ENCODE measurements around the gene SYCP2L.

SYCP2L gene

GRCh38 chr6:10963113-10963512 lies 76.3 kb downstream of the SYCP2L start:
- H2BK5ac ChIP-seq (ENCODE audit: low read depth, low read length, poor library complexity), result no peak overlapping the region
- H4K91ac ChIP-seq (ENCODE audit: low read depth, low read length), result no peak overlapping the region
- no peak overlapping the region for H4K12ac ChIP-seq (ENCODE audit: low read depth, low read length)
- H3K79me2 ChIP-seq (ENCODE audit: control insufficient read depth, insufficient read depth, low read length, poor library complexity), result no peaks in the 10 kb centered on the region
- H3K36me3 ChIP-seq (ENCODE audit: control insufficient read depth in 1 of 2, insufficient read depth in 2 of 2, low read length in 2 of 2), result no peaks in the 10 kb centered on the region
- no peak overlapping the region for H2BK120ac ChIP-seq (ENCODE audit: insufficient read depth, low read length, poor library complexity)
- no peaks in the 10 kb centered on the region for H3K4me1 ChIP-seq (ENCODE audit: control insufficient read depth in 1 of 2, insufficient read depth in 2 of 2, low read length in 2 of 2)
- H2AK5ac ChIP-seq (ENCODE audit: low read length), result no peak overlapping the region
- H4K8ac ChIP-seq (ENCODE audit: low read depth, low read length), result no peak overlapping the region
- H2AFZ ChIP-seq (ENCODE audit: insufficient read depth, low read length, poor library complexity), result no peak overlapping the region
- DNase-seq, result no peak
- H3K9me3 ChIP-seq (ENCODE audit: insufficient read depth, low read depth, low read length), result peaks cover 2% of the 10 kb centered on the region
- H3K18ac ChIP-seq (ENCODE audit: low read length), result no peak overlapping the region
- no peak overlapping the region for H3K4ac ChIP-seq (ENCODE audit: low read depth, low read length)
- no peaks in the 10 kb centered on the region for H3K27me3 ChIP-seq (ENCODE audit: insufficient read depth, low read length)
- no peak overlapping the region for H3K14ac ChIP-seq (ENCODE audit: low read length)
- no peak overlapping the region for H3K4me3 ChIP-seq (ENCODE audit: low read depth, low read length)
- no CpG with 5 or more reads among the region's 2 CpGs for WGBS (ENCODE audit: extremely low coverage, insufficient coverage, insufficient read length)
- no peak overlapping the region for H3K23ac ChIP-seq (ENCODE audit: low read length)
- no peak overlapping the region for H3K4me2 ChIP-seq (ENCODE audit: low read length)
- H3K79me1 ChIP-seq (ENCODE audit: low read length), result no peaks in the 10 kb centered on the region
- no peak overlapping the region for H3K27ac ChIP-seq (ENCODE audit: low read depth, low read length)
- H3K9ac ChIP-seq (ENCODE audit: low read length), result no peak overlapping the region
- no peak overlapping the region for H2BK12ac ChIP-seq (ENCODE audit: low read length)

GRCh38 chr6:10964684-10965083 lies 77.8 kb downstream of the SYCP2L start:
- WGBS (ENCODE audit: extremely low coverage, insufficient coverage, insufficient read length), result no CpG with 5 or more reads among the region's 1 CpG
- Histone ChIP-seq H3K14ac (ENCODE audit: low read length) (no peak overlapping the region), H4K91ac (ENCODE audit: low read depth, low read length) (no peak overlapping the region), H3K79me2 (ENCODE audit: control insufficient read depth, insufficient read depth, low read length, poor library complexity) (no peaks in the 10 kb centered on the region), H3K9me3 (ENCODE audit: insufficient read depth, low read depth, low read length) (no peaks in the 10 kb centered on the region), H3K79me1 (ENCODE audit: low read length) (no peaks in the 10 kb centered on the region), H2BK12ac (ENCODE audit: low read length) (no peak overlapping the region), H3K18ac (ENCODE audit: low read length) (no peak overlapping the region), H3K4me2 (ENCODE audit: low read length) (no peak overlapping the region), H2BK120ac (ENCODE audit: insufficient read depth, low read length, poor library complexity) (no peak overlapping the region), H4K8ac (ENCODE audit: low read depth, low read length) (no peak overlapping the region), H3K23ac (ENCODE audit: low read length) (no peak overlapping the region), H3K4me1 (ENCODE audit: control insufficient read depth in 1 of 2, insufficient read depth in 2 of 2, low read length in 2 of 2) (no peaks in the 10 kb centered on the region), H2AK5ac (ENCODE audit: low read length) (no peak overlapping the region), H3K4ac (ENCODE audit: low read depth, low read length) (no peak overlapping the region), H4K12ac (ENCODE audit: low read depth, low read length) (no peak overlapping the region), H2BK5ac (ENCODE audit: low read depth, low read length, poor library complexity) (no peak overlapping the region), H2AFZ (ENCODE audit: insufficient read depth, low read length, poor library complexity) (no peak overlapping the region), H3K4me3 (ENCODE audit: low read depth, low read length) (no peak overlapping the region), H3K27ac (ENCODE audit: low read depth, low read length) (no peak overlapping the region), H3K27me3 (ENCODE audit: insufficient read depth, low read length) (no peaks in the 10 kb centered on the region), H3K36me3 (ENCODE audit: control insufficient read depth in 1 of 2, insufficient read depth in 2 of 2, low read length in 2 of 2) (no peaks in the 10 kb centered on the region), H3K9ac (ENCODE audit: low read length) (no peak overlapping the region)
- no peak for DNase-seq

GRCh38 chr6:10968776-10969175 lies 81.9 kb downstream of the SYCP2L start:
- Histone ChIP-seq H3K4ac (ENCODE audit: low read depth, low read length) (no peak overlapping the region), H4K8ac (ENCODE audit: low read depth, low read length) (no peak overlapping the region), H2BK12ac (ENCODE audit: low read length) (no peak overlapping the region), H4K12ac (ENCODE audit: low read depth, low read length) (no peak overlapping the region), H4K91ac (ENCODE audit: low read depth, low read length) (no peak overlapping the region), H2AK5ac (ENCODE audit: low read length) (no peak overlapping the region), H3K4me3 (ENCODE audit: low read depth, low read length) (no peak overlapping the region), H3K79me2 (ENCODE audit: control insufficient read depth, insufficient read depth, low read length, poor library complexity) (no peaks in the 10 kb centered on the region), H3K27ac (ENCODE audit: low read depth, low read length) (no peak overlapping the region), H3K79me1 (ENCODE audit: low read length) (no peaks in the 10 kb centered on the region), H3K27me3 (ENCODE audit: insufficient read depth, low read length) (no peaks in the 10 kb centered on the region), H3K4me1 (ENCODE audit: control insufficient read depth in 1 of 2, insufficient read depth in 2 of 2, low read length in 2 of 2) (peaks cover 3% of the 10 kb centered on the region in 2 experiments), H3K9me3 (ENCODE audit: insufficient read depth, low read depth, low read length) (no peaks in the 10 kb centered on the region), H2AFZ (ENCODE audit: insufficient read depth, low read length, poor library complexity) (no peak overlapping the region), H3K14ac (ENCODE audit: low read length) (no peak overlapping the region), H2BK5ac (ENCODE audit: low read depth, low read length, poor library complexity) (no peak overlapping the region), H3K23ac (ENCODE audit: low read length) (no peak overlapping the region), H3K18ac (ENCODE audit: low read length) (no peak overlapping the region), H3K4me2 (ENCODE audit: low read length) (no peak overlapping the region), H3K36me3 (ENCODE audit: control insufficient read depth in 1 of 2, insufficient read depth in 2 of 2, low read length in 2 of 2) (no peaks in the 10 kb centered on the region), H2BK120ac (ENCODE audit: insufficient read depth, low read length, poor library complexity) (no peak overlapping the region), H3K9ac (ENCODE audit: low read length) (no peak overlapping the region)
- peak; percentile 9 to 69 for DNase-seq
- WGBS (ENCODE audit: extremely low coverage, insufficient coverage, insufficient read length), result no CpG with 5 or more reads among the region's 2 CpGs

GRCh38 chr6:10970731-10971130 lies 83.9 kb downstream of the SYCP2L start:
- no peak overlapping the region for H3K9ac ChIP-seq (ENCODE audit: low read length)
- H2AFZ ChIP-seq (ENCODE audit: insufficient read depth, low read length, poor library complexity), result no peak overlapping the region
- DNase-seq, result peak; percentile 83 to 89
- WGBS (ENCODE audit: extremely low coverage, insufficient coverage, insufficient read length), result no CpG with 5 or more reads among the region's 3 CpGs
- H3K23ac ChIP-seq (ENCODE audit: low read length), result no peak overlapping the region
- H3K4me2 ChIP-seq (ENCODE audit: low read length), result no peak overlapping the region
- H4K12ac ChIP-seq (ENCODE audit: low read depth, low read length), result no peak overlapping the region
- H3K9me3 ChIP-seq (ENCODE audit: insufficient read depth, low read depth, low read length), result no peaks in the 10 kb centered on the region
- H3K27ac ChIP-seq (ENCODE audit: low read depth, low read length), result no peak overlapping the region
- H3K27me3 ChIP-seq (ENCODE audit: insufficient read depth, low read length), result no peaks in the 10 kb centered on the region
- H3K79me2 ChIP-seq (ENCODE audit: control insufficient read depth, insufficient read depth, low read length, poor library complexity), result no peaks in the 10 kb centered on the region
- no peak overlapping the region for H3K4me3 ChIP-seq (ENCODE audit: low read depth, low read length)
- H3K4ac ChIP-seq (ENCODE audit: low read depth, low read length), result no peak overlapping the region
- H3K14ac ChIP-seq (ENCODE audit: low read length), result no peak overlapping the region
- H2BK120ac ChIP-seq (ENCODE audit: insufficient read depth, low read length, poor library complexity), result no peak overlapping the region
- H2AK5ac ChIP-seq (ENCODE audit: low read length), result no peak overlapping the region
- H3K79me1 ChIP-seq (ENCODE audit: low read length), result no peaks in the 10 kb centered on the region
- H3K36me3 ChIP-seq (ENCODE audit: control insufficient read depth in 1 of 2, insufficient read depth in 2 of 2, low read length in 2 of 2), result no peaks in the 10 kb centered on the region
- peaks cover 3% of the 10 kb centered on the region in 2 experiments for H3K4me1 ChIP-seq (ENCODE audit: control insufficient read depth in 1 of 2, insufficient read depth in 2 of 2, low read length in 2 of 2)
- H2BK5ac ChIP-seq (ENCODE audit: low read depth, low read length, poor library complexity), result no peak overlapping the region
- no peak overlapping the region for H4K8ac ChIP-seq (ENCODE audit: low read depth, low read length)
- H4K91ac ChIP-seq (ENCODE audit: low read depth, low read length), result no peak overlapping the region
- H3K18ac ChIP-seq (ENCODE audit: low read length), result no peak overlapping the region
- H2BK12ac ChIP-seq (ENCODE audit: low read length), result no peak overlapping the region

Data from trophoblast cell (in vitro differentiated cells and primary cell).